Effector memory CD4-positive, alpha-beta T cell (primary cell): ENCODE measurements around the gene GBF1.

Experiments used
- DNase-seq, 3 donors: peaks; one replicate each; pipeline ENCODE4 v3.0.0-alpha.2; 2020
- H3K27ac ChIP-seq: 2 replicates; pipeline ENCODE4 v1.7.0; 2013; ENCODE audit warnings: mild to moderate bottlenecking, low read length, moderate library complexity; ENCODE audit not compliant: insufficient read depth, poor library complexity, severe bottlenecking
- H3K27me3 ChIP-seq: replicated peaks from 2 replicates; pipeline ENCODE4 v1.7.0; 2013; ENCODE audit warnings: mild to moderate bottlenecking, low read length; ENCODE audit not compliant: insufficient read depth, control insufficient read depth, poor library complexity, severe bottlenecking
- H3K36me3 ChIP-seq: 2 replicates; pipeline ENCODE4 v1.7.0; 2013; ENCODE audit warnings: mild to moderate bottlenecking, low read length, moderate library complexity; ENCODE audit not compliant: control insufficient read depth, insufficient read depth
- H3K4me1 ChIP-seq: 2 replicates; pipeline ENCODE4 v1.7.0; 2013; ENCODE audit warnings: low read length, mild to moderate bottlenecking; ENCODE audit not compliant: control insufficient read depth, insufficient read depth, poor library complexity, severe bottlenecking
- H3K4me3 ChIP-seq: 2 replicates; pipeline ENCODE4 v1.7.0; 2013; ENCODE audit warnings: low read length, low read depth, mild to moderate bottlenecking; ENCODE audit not compliant: insufficient read depth, poor library complexity, severe bottlenecking
- H3K9me3 ChIP-seq: 2 replicates; pipeline ENCODE4 v1.7.0; 2013; ENCODE audit warnings: mild to moderate bottlenecking, low read length, moderate library complexity; ENCODE audit not compliant: control insufficient read depth

GBF1 gene

DNA sequence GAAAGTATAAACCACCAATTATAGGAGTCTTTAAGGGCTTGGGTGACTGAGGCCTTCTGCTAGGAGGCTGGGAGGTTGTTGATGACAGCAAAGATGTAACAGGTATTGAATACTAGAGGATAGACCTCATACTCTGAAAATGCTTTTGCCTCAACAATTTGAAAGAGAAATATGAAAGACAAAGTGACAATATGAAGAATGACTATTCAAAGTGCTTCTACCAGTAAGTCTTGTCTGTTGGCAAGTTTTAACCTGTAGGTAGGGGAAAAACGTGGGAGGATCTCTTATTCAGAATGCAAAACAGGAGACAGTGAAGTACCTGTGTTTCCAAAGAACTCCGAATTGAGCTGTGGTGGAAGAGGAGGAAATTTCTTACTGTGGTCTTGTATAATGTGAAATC, 38.2 kb downstream of the GBF1 start:
- no peak overlapping the region for H3K4me3 ChIP-seq
- H3K27me3 ChIP-seq, result no peaks in the 10 kb centered on the region
- no peaks in the 10 kb centered on the region for H3K9me3 ChIP-seq
- DNase-seq, result no peak
- H3K27ac ChIP-seq, result no peak overlapping the region
- peaks cover 20% of the 10 kb centered on the region for H3K4me1 ChIP-seq
- no peaks in the 10 kb centered on the region for H3K36me3 ChIP-seq

DNA sequence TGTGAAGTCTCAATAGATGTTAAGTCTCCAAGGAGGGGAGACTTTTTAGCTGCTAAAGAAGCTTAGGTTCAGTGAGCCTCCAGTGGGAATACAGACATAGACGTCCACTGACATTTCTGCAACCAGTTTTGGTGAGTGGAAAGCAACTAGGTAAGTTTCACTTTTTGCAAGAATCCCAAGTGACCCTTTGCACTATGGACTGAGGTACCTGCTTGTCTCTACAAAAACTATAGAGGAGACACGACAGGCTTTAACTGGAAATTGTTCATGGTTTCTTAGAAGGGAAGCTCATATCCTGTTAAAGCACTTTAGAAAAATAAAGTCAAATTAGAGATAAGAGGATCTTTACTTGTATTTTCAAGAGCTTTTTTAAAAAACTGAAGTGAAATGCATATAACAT, 38.6 kb downstream of the GBF1 start:
- Histone ChIP-seq H3K27ac (no peak overlapping the region), H3K27me3 (no peaks in the 10 kb centered on the region), H3K4me1 (peaks cover 20% of the 10 kb centered on the region), H3K9me3 (no peaks in the 10 kb centered on the region), H3K4me3 (no peak overlapping the region), H3K36me3 (no peaks in the 10 kb centered on the region)
- no peak for DNase-seq

GRCh38 chr10:102284531-102284930, 39.2 kb downstream of the GBF1 start:
- Histone ChIP-seq H3K9me3 (no peaks in the 10 kb centered on the region), H3K36me3 (no peaks in the 10 kb centered on the region), H3K4me3 (no peak overlapping the region), H3K4me1 (peaks cover 20% of the 10 kb centered on the region), H3K27ac (no peak overlapping the region), H3K27me3 (no peaks in the 10 kb centered on the region)
- DNase-seq, result no peak

DNA sequence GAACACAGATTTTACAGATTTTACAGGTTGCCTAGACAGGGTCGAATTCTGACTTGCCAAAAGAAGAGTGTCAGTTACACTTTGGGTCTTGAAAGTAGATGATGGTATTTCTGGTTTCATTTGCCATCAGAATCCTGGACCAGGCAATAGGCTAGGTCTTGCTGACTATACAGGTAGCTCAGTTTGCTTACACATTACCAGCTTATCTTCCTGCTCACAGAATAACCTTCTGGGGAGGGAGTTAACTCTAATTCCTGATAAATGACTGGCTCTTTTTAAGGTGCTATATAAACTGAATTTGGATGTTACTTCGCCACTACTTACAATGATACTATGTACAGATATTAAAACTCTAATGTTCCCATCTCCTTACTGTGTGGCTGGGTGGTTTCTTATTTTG, 39.8 kb downstream of the GBF1 start:
- Histone ChIP-seq H3K4me1 (peaks cover 19% of the 10 kb centered on the region), H3K27me3 (no peaks in the 10 kb centered on the region), H3K9me3 (no peaks in the 10 kb centered on the region), H3K4me3 (no peak overlapping the region), H3K27ac (no peak overlapping the region), H3K36me3 (no peaks in the 10 kb centered on the region)
- DNase-seq, result no peak

- Histone ChIP-seq H3K4me1 (peaks cover 12% of the 10 kb centered on the region), H3K9me3 (no peaks in the 10 kb centered on the region), H3K4me3 (no peak overlapping the region), H3K27me3 (no peaks in the 10 kb centered on the region), H3K27ac (no peak overlapping the region), H3K36me3 (peaks cover under 1% of the 10 kb centered on the region)
- DNase-seq, result no peak
These were observed 40.9 kb downstream of the GBF1 start for GRCh38 chr10:102286216-102286615.

DNA sequence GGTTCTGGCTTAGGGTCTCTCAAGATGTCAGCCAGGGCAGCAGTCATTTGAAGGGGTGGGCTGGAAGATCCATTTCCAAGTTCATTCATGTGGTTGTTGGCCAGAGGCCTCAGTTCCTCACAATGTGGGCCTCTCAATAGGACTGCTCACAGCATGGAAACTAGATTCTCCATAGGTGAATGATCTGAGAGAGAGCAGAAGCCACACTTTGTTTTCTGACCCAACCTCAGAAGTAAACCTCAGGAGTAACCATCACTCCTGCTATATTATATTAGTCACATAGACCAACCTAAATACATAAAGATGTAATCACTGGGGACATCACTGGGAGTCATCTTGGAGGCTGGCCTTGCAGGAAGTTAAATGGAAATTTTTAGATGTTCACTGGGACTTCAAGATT, 42.2 kb downstream of the GBF1 start:
- DNase-seq, result no peak

DNA sequence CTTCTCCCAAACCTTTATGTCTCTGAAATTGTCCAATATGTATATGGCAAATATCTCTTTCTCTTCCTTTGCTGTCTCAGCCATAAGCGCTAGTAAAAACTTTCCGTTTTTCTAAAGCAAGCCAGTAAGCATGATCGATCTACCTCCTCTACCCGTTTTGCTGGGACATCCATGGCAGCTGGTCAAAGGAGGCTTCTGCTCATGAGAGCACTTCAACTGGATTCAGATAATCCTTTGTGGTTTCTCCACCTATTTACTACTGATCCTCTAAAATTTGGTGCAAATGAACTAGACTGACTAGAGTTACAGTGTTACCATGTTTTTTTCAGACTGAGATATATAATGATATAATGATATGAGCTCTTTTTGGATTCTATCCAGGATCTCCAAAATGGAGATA, 42.7 kb downstream of the GBF1 start:
- H3K4me3 ChIP-seq, result no peak overlapping the region
- DNase-seq, result no peak
- peaks cover 9% of the 10 kb centered on the region for H3K4me1 ChIP-seq
- H3K27ac ChIP-seq, result no peak overlapping the region
- H3K9me3 ChIP-seq, result no peaks in the 10 kb centered on the region
- no peaks in the 10 kb centered on the region for H3K27me3 ChIP-seq
- H3K36me3 ChIP-seq, result peaks cover 5% of the 10 kb centered on the region

More for the DNA sequence above, 42.2 kb downstream of the GBF1 start:
- Histone ChIP-seq H3K27me3 (no peaks in the 10 kb centered on the region), H3K9me3 (no peaks in the 10 kb centered on the region), H3K36me3 (peaks cover 5% of the 10 kb centered on the region), H3K4me1 (peaks cover 12% of the 10 kb centered on the region), H3K27ac (no peak overlapping the region), H3K4me3 (no peak overlapping the region)

GRCh38 chr10:102289356-102289755, 44.0 kb downstream of the GBF1 start:
- H3K27me3 ChIP-seq, result no peaks in the 10 kb centered on the region
- peaks cover 5% of the 10 kb centered on the region for H3K36me3 ChIP-seq
- no peak for DNase-seq
- no peak overlapping the region for H3K27ac ChIP-seq
- no peaks in the 10 kb centered on the region for H3K9me3 ChIP-seq
- H3K4me3 ChIP-seq, result no peak overlapping the region
- H3K4me1 ChIP-seq, result no peaks in the 10 kb centered on the region

- no peak for DNase-seq
- no peak overlapping the region for H3K4me3 ChIP-seq
- H3K27ac ChIP-seq, result no peak overlapping the region
- H3K36me3 ChIP-seq, result peaks cover 5% of the 10 kb centered on the region
- H3K27me3 ChIP-seq, result no peaks in the 10 kb centered on the region
- H3K4me1 ChIP-seq, result no peaks in the 10 kb centered on the region
- no peaks in the 10 kb centered on the region for H3K9me3 ChIP-seq
These were observed 44.5 kb downstream of the GBF1 start for GRCh38 chr10:102289840-102290239.

GRCh38 chr10:102291221-102291905, 46.0 kb downstream of the GBF1 start:
- DNase-seq, result no peak
- no peaks in the 10 kb centered on the region for H3K9me3 ChIP-seq
- no peak overlapping the region for H3K27ac ChIP-seq

More at GRCh38 chr10:102291221-102291905, 46.0 kb downstream of the GBF1 start:
- no peaks in the 10 kb centered on the region for H3K4me1 ChIP-seq
- peaks cover 5% of the 10 kb centered on the region for H3K36me3 ChIP-seq
- no peak overlapping the region for H3K4me3 ChIP-seq
- no peaks in the 10 kb centered on the region for H3K27me3 ChIP-seq
